HepG2 (cell line): ENCODE data around the gene GNPDA1. TPM values are rescaled to one million over a fixed set of nuclear protein-coding genes. Genes with fewer than 3 reads are reported as not detected.

Experiments
- ADNP ChIP-seq: sonication (generic); formaldehyde crosslinking; IDR thresholded peaks from 2 replicates; pipeline ENCODE4 v1.4.0; 2020; ENCODE audit warnings: missing genetic modification reagents
- CREM ChIP-seq, 2 experiments: sonication (generic) in 1 of 2; formaldehyde crosslinking in 1 of 2; IDR thresholded peaks; 2 replicates each; pipeline versions ENCODE4 v1.4.0 to v1.6.1; 2016 to 2020; ENCODE audit warnings: antibody characterized with exemption in 1 of 2, mild to moderate bottlenecking in 1 of 2, missing genetic modification reagents in 1 of 2
- FOXC1 ChIP-seq: sonication (generic); formaldehyde crosslinking; IDR thresholded peaks from 2 replicates; pipeline ENCODE4 v1.8.0; 2022; ENCODE audit warnings: mild to moderate bottlenecking, missing genetic modification reagents, borderline replicate concordance
- FOXJ3 ChIP-seq: sonication (generic); formaldehyde crosslinking; IDR thresholded peaks from 2 replicates; pipeline ENCODE4 v1.4.0; 2020; ENCODE audit warnings: missing genetic modification reagents, mild to moderate bottlenecking, borderline replicate concordance
- GTF3A ChIP-seq: sonication (generic); formaldehyde crosslinking; conservative IDR thresholded peaks from 2 replicates; pipeline ENCODE4 v1.4.0; 2020; ENCODE audit warnings: mild to moderate bottlenecking, missing genetic modification reagents
- NR2C2 ChIP-seq: sonication (generic); formaldehyde crosslinking; IDR thresholded peaks from 2 replicates; pipeline ENCODE4 v1.4.0; 2020; ENCODE audit warnings: missing genetic modification reagents, mild to moderate bottlenecking, moderate library complexity, borderline replicate concordance
- POGZ ChIP-seq: sonication (generic); formaldehyde crosslinking; IDR thresholded peaks from 2 replicates; pipeline ENCODE4 v1.4.0; 2020; ENCODE audit warnings: mild to moderate bottlenecking, missing genetic modification reagents
- POLR2A ChIP-seq, 2 experiments: IDR thresholded peaks; 2 replicates each; pipeline ENCODE4 v1.6.1; 2011; ENCODE audit warnings: low read depth in 2 of 2, low read length in 2 of 2, mild to moderate bottlenecking in 1 of 2, moderate library complexity in 1 of 2; ENCODE audit not compliant: insufficient read depth in 1 of 2
- REXO4 ChIP-seq: sonication (generic); formaldehyde crosslinking; IDR thresholded peaks from 2 replicates; pipeline ENCODE4 v1.8.0; 2022; ENCODE audit warnings: missing genetic modification reagents, mild to moderate bottlenecking, borderline replicate concordance
- SAFB2 ChIP-seq: sonication (generic); formaldehyde crosslinking; IDR thresholded peaks from 2 replicates; pipeline ENCODE4 v1.5.1; 2020; ENCODE audit warnings: missing genetic modification reagents, low read depth, mild to moderate bottlenecking, borderline replicate concordance
- TAF1 ChIP-seq: sonication (generic); formaldehyde crosslinking; IDR thresholded peaks from 2 replicates; pipeline ENCODE4 v1.4.0; 2020; ENCODE audit warnings: missing genetic modification reagents
- TBX2 ChIP-seq: sonication (generic); formaldehyde crosslinking; IDR thresholded peaks from 2 replicates; pipeline ENCODE4 v1.5.0; 2020; ENCODE audit warnings: missing genetic modification reagents, mild to moderate bottlenecking, borderline replicate concordance
- ZNF160 ChIP-seq: sonication (generic); formaldehyde crosslinking; IDR thresholded peaks from 2 replicates; pipeline ENCODE4 v1.8.0; 2022; ENCODE audit warnings: mild to moderate bottlenecking, inconsistent platforms, missing genetic modification reagents
- ZNF3 ChIP-seq: IDR thresholded peaks from 2 replicates; pipeline ENCODE4 v1.7.0; 2017; ENCODE audit warnings: inconsistent platforms
- ZNF33A ChIP-seq: sonication (generic); formaldehyde crosslinking; IDR thresholded peaks from 2 replicates; pipeline ENCODE4 v1.5.1; 2020; ENCODE audit warnings: missing genetic modification reagents, mild to moderate bottlenecking, moderate library complexity, borderline replicate concordance
- ZNF441 ChIP-seq: sonication (generic); formaldehyde crosslinking; IDR thresholded peaks from 2 replicates; pipeline ENCODE4 v1.7.0; 2021; ENCODE audit warnings: missing genetic modification reagents, borderline replicate concordance
- ZNF557 ChIP-seq: sonication (generic); formaldehyde crosslinking; IDR thresholded peaks from 2 replicates; pipeline ENCODE4 v1.4.0; 2020; ENCODE audit warnings: missing genetic modification reagents
- ZNF614 ChIP-seq: IDR thresholded peaks from 2 replicates; pipeline ENCODE4 v1.6.1; 2018; ENCODE audit warnings: missing biosample characterization, missing genetic modification reagents, inconsistent platforms, borderline replicate concordance
- polyA plus RNA-seq, 8 experiments: library from polyadenylated mRNA; depleted of rRNA in 3 of 8; stranded (reverse) in 7 of 8; unstranded in 1 of 8; fragments of >200 nt; fragmentation: Illumina TruSeq in 4 of 8; extraction: Trizol in 4 of 8; gene quantifications; 2 replicates each; pipeline versions ENCODE4 v1.2.1 to v1.2.3, GENCODE V29; 2011 to 2016; ENCODE audit warnings: low read depth in 4 of 8, missing spikeins in 1 of 8, mixed read lengths in 1 of 8; ENCODE audit not compliant: insufficient read depth in 1 of 8
- total RNA-seq, 5 experiments: library from RNA; depleted of rRNA; stranded (reverse); fragments of >200 nt; fragmentation: Illumina TruSeq; extraction: Trizol; gene quantifications; 2 replicates each; pipeline ENCODE4 v1.2.3, GENCODE V29; 2016; ENCODE audit warnings: low read depth in 1 of 5
- TF ChIP-seq, protein P1 (sequence below): sonication (generic); formaldehyde crosslinking; IDR thresholded peaks from 2 replicates; pipeline ENCODE4 v1.9.0; 2022; ENCODE audit warnings: low read depth, missing genetic modification reagents
- TF ChIP-seq, protein P2 (sequence below): sonication (generic); IDR thresholded peaks from 2 replicates; pipeline ENCODE4 v1.6.1; 2016; ENCODE audit warnings: low read depth, borderline replicate concordance
- TF ChIP-seq, protein P3 (sequence below): sonication (generic); formaldehyde crosslinking; IDR thresholded peaks from 2 replicates; pipeline ENCODE4 v1.4.0; 2020; ENCODE audit warnings: mild to moderate bottlenecking, missing genetic modification reagents
- TF ChIP-seq, protein P4 (sequence below): sonication (generic); formaldehyde crosslinking; IDR thresholded peaks from 2 replicates; pipeline ENCODE4 v1.4.0; 2020; ENCODE audit warnings: mild to moderate bottlenecking, missing genetic modification reagents

GNPDA1 gene
- total and polyA plus RNA-seq, 2 of the 13 experiments (the other 11 are each of a cell fraction or from before 2014, with no cell fraction given): 6.0 to 54.1 TPM

DNA sequence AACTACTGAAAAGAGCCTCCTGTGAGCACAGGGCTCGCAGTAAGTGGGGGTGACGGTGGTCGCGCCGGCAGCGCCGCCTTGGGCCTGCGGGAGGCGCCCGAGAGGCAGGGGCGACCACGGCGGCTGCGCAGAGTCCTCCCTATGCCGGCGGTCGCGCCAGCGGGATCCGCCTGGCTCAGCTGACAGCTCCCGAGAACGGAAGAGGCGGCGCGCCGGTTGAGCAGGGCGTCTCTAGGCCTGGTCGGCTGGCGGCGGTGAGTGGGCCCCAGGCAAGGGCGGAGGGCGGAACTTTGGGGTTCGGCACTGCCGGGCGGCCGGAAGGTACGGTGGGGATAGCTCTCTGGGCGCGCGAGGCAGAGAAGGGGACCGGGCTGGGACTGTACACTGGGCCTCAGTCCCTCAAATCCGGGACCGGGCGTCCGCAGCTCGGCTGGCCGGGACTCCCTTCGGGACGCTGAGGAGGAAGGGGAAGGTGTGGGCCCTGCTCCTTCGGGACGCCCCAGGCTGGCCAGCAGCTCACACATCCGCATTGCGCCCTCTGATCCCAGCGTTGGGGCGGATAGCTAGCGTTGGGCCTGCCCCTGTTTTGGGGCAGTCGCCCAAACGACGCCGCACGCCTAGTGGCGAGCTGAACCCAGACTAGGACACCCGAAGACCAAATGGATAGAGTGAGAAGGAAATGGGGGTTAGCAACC lies 43.8 kb downstream of the GNPDA1 start, which contains the start of gene RNF14 (continued):
- peak; percentile 77; the same call in 1 of the 2 replicates for TF ChIP-seq FOXC1 (CRISPR knock-in tag)
- peak; percentile 87; the same call in 1 of the 2 replicates for TF ChIP-seq SAFB2
- peak; percentile 83 to 91 for TF ChIP-seq POLR2A (IDR thresholded peaks at IDR 0.05; ENCODE audit: insufficient read depth in 1 of 2, low read depth in 2 of 2, low read length in 2 of 2)
- TF ChIP-seq TBX2 (CRISPR knock-in tag): peak; percentile 88
- TF ChIP-seq, protein P1, sequence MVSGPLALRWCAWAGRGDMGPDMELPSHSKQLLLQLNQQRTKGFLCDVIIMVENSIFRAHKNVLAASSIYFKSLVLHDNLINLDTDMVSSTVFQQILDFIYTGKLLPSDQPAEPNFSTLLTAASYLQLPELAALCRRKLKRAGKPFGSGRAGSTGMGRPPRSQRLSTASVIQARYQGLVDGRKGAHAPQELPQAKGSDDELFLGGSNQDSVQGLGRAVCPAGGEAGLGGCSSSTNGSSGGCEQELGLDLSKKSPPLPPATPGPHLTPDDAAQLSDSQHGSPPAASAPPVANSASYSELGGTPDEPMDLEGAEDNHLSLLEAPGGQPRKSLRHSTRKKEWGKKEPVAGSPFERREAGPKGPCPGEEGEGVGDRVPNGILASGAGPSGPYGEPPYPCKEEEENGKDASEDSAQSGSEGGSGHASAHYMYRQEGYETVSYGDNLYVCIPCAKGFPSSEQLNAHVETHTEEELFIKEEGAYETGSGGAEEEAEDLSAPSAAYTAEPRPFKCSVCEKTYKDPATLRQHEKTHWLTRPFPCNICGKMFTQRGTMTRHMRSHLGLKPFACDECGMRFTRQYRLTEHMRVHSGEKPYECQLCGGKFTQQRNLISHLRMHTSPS: no peak
- peak; percentile 94 for TF ChIP-seq POGZ (CRISPR knock-in tag)
- TF ChIP-seq ADNP (CRISPR knock-in tag): no peak
- TF ChIP-seq, protein P2, sequence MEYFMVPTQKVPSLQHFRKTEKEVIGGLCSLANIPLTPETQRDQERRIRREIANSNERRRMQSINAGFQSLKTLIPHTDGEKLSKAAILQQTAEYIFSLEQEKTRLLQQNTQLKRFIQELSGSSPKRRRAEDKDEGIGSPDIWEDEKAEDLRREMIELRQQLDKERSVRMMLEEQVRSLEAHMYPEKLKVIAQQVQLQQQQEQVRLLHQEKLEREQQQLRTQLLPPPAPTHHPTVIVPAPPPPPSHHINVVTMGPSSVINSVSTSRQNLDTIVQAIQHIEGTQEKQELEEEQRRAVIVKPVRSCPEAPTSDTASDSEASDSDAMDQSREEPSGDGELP: peak; percentile 97
- TF ChIP-seq, protein P3, sequence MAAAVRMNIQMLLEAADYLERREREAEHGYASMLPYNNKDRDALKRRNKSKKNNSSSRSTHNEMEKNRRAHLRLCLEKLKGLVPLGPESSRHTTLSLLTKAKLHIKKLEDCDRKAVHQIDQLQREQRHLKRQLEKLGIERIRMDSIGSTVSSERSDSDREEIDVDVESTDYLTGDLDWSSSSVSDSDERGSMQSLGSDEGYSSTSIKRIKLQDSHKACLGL (CRISPR knock-in tag): peak; percentile 68; the same call in 1 of the 2 replicates
- TF ChIP-seq GTF3A: 0 out of 2 replicates have a peak, but pooled peaks have one; percentile 45
- no peak for TF ChIP-seq REXO4 (CRISPR knock-in tag)
- TF ChIP-seq ZNF3 (CRISPR knock-in tag): no peak
- TF ChIP-seq TAF1 (CRISPR knock-in tag): peak; percentile 95
- TF ChIP-seq ZNF160 (CRISPR knock-in tag): peak; percentile 56; the same call in 1 of the 2 replicates
- TF ChIP-seq CREM (IDR thresholded peaks at IDR 0.05): no peak
- no peak for TF ChIP-seq CREM (CRISPR knock-in tag; IDR thresholded peaks at IDR 0.05)
- TF ChIP-seq ZNF441 (CRISPR knock-in tag): peak; percentile 93
- 0 out of 2 replicates have a peak, but pooled peaks have one; percentile 43 for TF ChIP-seq ZNF557 (CRISPR knock-in tag)
- peak; percentile 67; the same call in 1 of the 2 replicates for TF ChIP-seq FOXJ3 (CRISPR knock-in tag)
- TF ChIP-seq, protein P4, sequence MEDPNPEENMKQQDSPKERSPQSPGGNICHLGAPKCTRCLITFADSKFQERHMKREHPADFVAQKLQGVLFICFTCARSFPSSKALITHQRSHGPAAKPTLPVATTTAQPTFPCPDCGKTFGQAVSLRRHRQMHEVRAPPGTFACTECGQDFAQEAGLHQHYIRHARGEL (CRISPR knock-in tag): 0 out of 2 replicates have a peak, but pooled peaks have one; percentile 82
- TF ChIP-seq NR2C2 (CRISPR knock-in tag): peak; percentile 45; the same call in 1 of the 2 replicates
- TF ChIP-seq ZNF614: peak; percentile 62; the same call in 1 of the 2 replicates
- TF ChIP-seq ZNF33A (CRISPR knock-in tag): peak; percentile 55; the same call in 1 of the 2 replicates
